ENCODE measurements around the gene FLT3. TPM values are rescaled to one million over a fixed set of nuclear protein-coding genes. Genes with fewer than 3 reads are reported as not detected.
"Not testable (repeated sequence)": the region's sequence is repeated elsewhere in the genome, so short reads cannot be mapped to it uniquely, and the experiment has no call there.

The FLT3 gene
- total RNA-seq, 2 experiments from 2014 or later, result 0.09 to 0.12 TPM

- Mint-ChIP-seq H3K27ac (no peak overlapping the region), H3K4me3 (peak overlapping the region; percentile 51), H3K36me3 (ENCODE audit: low read depth) (no peaks in the 10 kb centered on the region), H3K9me3 (ENCODE audit: low read depth) (no peaks in the 10 kb centered on the region), H3K4me1 (peaks cover 8% of the 10 kb centered on the region), H3K27me3 (peaks cover 42% of the 10 kb centered on the region)
- ChIA-PET CTCF (interaction anchor here (0.6 to 1.4 kb wide), 2 partner anchors 45 to 561 kb away, joined by 3 to 4 read pairs; no protein-coding TSS in a partner anchor), POLR2A (no interaction called here)
- ATAC-seq, result no peak
- intact Hi-C loops (cut with DNase I, micrococcal nuclease), result no loop called here
- no peak for DNase-seq
Measured at GRCh38 chr13:28099396-28100149, 803 bp downstream of the FLT3 start.

- POLR2A ChIA-PET, result no interaction called here
- CTCF ChIA-PET, result no interaction called here
- Mint-ChIP-seq H3K9me3 (ENCODE audit: low read depth) (no peaks in the 10 kb centered on the region), H3K36me3 (ENCODE audit: low read depth) (no peaks in the 10 kb centered on the region), H3K27ac (no peak overlapping the region), H3K27me3 (peaks cover 46% of the 10 kb centered on the region), H3K4me3 (no peak overlapping the region), H3K4me1 (peaks cover 8% of the 10 kb centered on the region)
- no peak for DNase-seq
- no peak for ATAC-seq
- intact Hi-C loops (cut with DNase I, micrococcal nuclease), result no loop called here
Measured at GRCh38 chr13:28097503-28097902, 2.9 kb downstream of the FLT3 start.

- no peak overlapping the region for H3K27ac Mint-ChIP-seq
- H3K4me1 Mint-ChIP-seq, result peaks cover under 1% of the 10 kb centered on the region
- ATAC-seq (no peak), DNase-seq (no peak)
- intact Hi-C loops (cut with DNase I, micrococcal nuclease), result no loop called here
- no peaks in the 10 kb centered on the region for H3K36me3 Mint-ChIP-seq (ENCODE audit: low read depth)
- H3K27me3 Mint-ChIP-seq, result peaks cover 29% of the 10 kb centered on the region
- no peaks in the 10 kb centered on the region for H3K9me3 Mint-ChIP-seq (ENCODE audit: low read depth)
- POLR2A ChIA-PET, result no interaction called here
- no peak overlapping the region for H3K4me3 Mint-ChIP-seq
- CTCF ChIA-PET, result no interaction called here
Measured at GRCh38 chr13:28094306-28094705, 6.1 kb downstream of the FLT3 start.

GRCh38 chr13:28093881-28094280 is 6.5 kb downstream of the FLT3 start:
- CTCF ChIA-PET, result no interaction called here
- no peak overlapping the region for H3K4me3 Mint-ChIP-seq
- H3K9me3 Mint-ChIP-seq (ENCODE audit: low read depth), result no peaks in the 10 kb centered on the region
- no peaks in the 10 kb centered on the region for H3K36me3 Mint-ChIP-seq (ENCODE audit: low read depth)
- DNase-seq (no peak), ATAC-seq (no peak)
- POLR2A ChIA-PET, result no interaction called here
- intact Hi-C loops (cut with DNase I, micrococcal nuclease), result no loop called here
- peaks cover 27% of the 10 kb centered on the region for H3K27me3 Mint-ChIP-seq
- no peak overlapping the region for H3K27ac Mint-ChIP-seq
- H3K4me1 Mint-ChIP-seq, result no peaks in the 10 kb centered on the region

GRCh38 chr13:28092431-28092830 is 7.9 kb downstream of the FLT3 start:
- ChIA-PET CTCF (no interaction called here), POLR2A (no interaction called here)
- Mint-ChIP-seq H3K36me3 (ENCODE audit: low read depth) (no peaks in the 10 kb centered on the region), H3K9me3 (ENCODE audit: low read depth) (no peaks in the 10 kb centered on the region), H3K27me3 (peaks cover 25% of the 10 kb centered on the region), H3K27ac (no peak overlapping the region), H3K4me1 (no peaks in the 10 kb centered on the region), H3K4me3 (no peak overlapping the region)
- DNase-seq, result no peak
- intact Hi-C loops (cut with DNase I, micrococcal nuclease), result no loop called here
- no peak for ATAC-seq

GRCh38 chr13:28089065-28089464 is 11.3 kb downstream of the FLT3 start:
- Mint-ChIP-seq H3K9me3 (ENCODE audit: low read depth) (no peaks in the 10 kb centered on the region), H3K27me3 (peaks cover 18% of the 10 kb centered on the region), H3K4me1 (no peaks in the 10 kb centered on the region), H3K36me3 (ENCODE audit: low read depth) (no peaks in the 10 kb centered on the region), H3K27ac (no peak overlapping the region), H3K4me3 (no peak overlapping the region)
- no peak for DNase-seq
- POLR2A ChIA-PET, result no interaction called here
- intact Hi-C loops (cut with DNase I, micrococcal nuclease), result no loop called here
- CTCF ChIA-PET, result no interaction called here
- no peak for ATAC-seq

- H3K36me3 Mint-ChIP-seq (ENCODE audit: low read depth); POLR2A ChIA-PET; H3K27ac Mint-ChIP-seq; intact Hi-C loops (cut with DNase I, micrococcal nuclease); H3K4me3 Mint-ChIP-seq; H3K27me3 Mint-ChIP-seq; H3K4me1 Mint-ChIP-seq; DNase-seq; CTCF ChIA-PET; H3K9me3 Mint-ChIP-seq (ENCODE audit: low read depth); ATAC-seq: not testable (repeated sequence)
Measured at GRCh38 chr13:28077820-28078219, 22.6 kb downstream of the FLT3 start.

- no peaks in the 10 kb centered on the region for H3K27me3 Mint-ChIP-seq
- intact Hi-C loops (cut with DNase I, micrococcal nuclease), result no loop called here
- no peaks in the 10 kb centered on the region for H3K36me3 Mint-ChIP-seq (ENCODE audit: low read depth)
- POLR2A ChIA-PET, result no interaction called here
- CTCF ChIA-PET, result no interaction called here
- no peaks in the 10 kb centered on the region for H3K4me1 Mint-ChIP-seq
- H3K27ac Mint-ChIP-seq, result no peak overlapping the region
- no peak overlapping the region for H3K4me3 Mint-ChIP-seq
- ATAC-seq, result no peak
- DNase-seq, result no peak
- H3K9me3 Mint-ChIP-seq (ENCODE audit: low read depth), result no peaks in the 10 kb centered on the region
Measured at GRCh38 chr13:28077231-28077630, 23.1 kb downstream of the FLT3 start.

GRCh38 chr13:28071424-28071823 is 29.0 kb downstream of the FLT3 start:
- CTCF ChIA-PET, result no interaction called here
- Mint-ChIP-seq H3K36me3 (ENCODE audit: low read depth) (no peaks in the 10 kb centered on the region), H3K27ac (no peak overlapping the region), H3K4me3 (no peak overlapping the region), H3K9me3 (ENCODE audit: low read depth) (no peaks in the 10 kb centered on the region), H3K4me1 (peaks cover 4% of the 10 kb centered on the region), H3K27me3 (peaks cover 3% of the 10 kb centered on the region)
- POLR2A ChIA-PET, result interaction anchor here (0.6 kb wide), 1 partner anchor 71 kb away, joined by 3 read pairs; no protein-coding TSS in a partner anchor
- intact Hi-C loops (cut with DNase I, micrococcal nuclease), result no loop called here
- DNase-seq (no peak), ATAC-seq (no peak)

- ATAC-seq (no peak), DNase-seq (no peak)
- ChIA-PET CTCF (interaction anchor here (0.6 kb wide), 1 partner anchor 684 kb away, joined by 3 read pairs; no protein-coding TSS in a partner anchor), POLR2A (no interaction called here)
- Mint-ChIP-seq H3K9me3 (ENCODE audit: low read depth) (no peaks in the 10 kb centered on the region), H3K4me3 (no peak overlapping the region), H3K27me3 (peaks cover 3% of the 10 kb centered on the region), H3K36me3 (ENCODE audit: low read depth) (no peaks in the 10 kb centered on the region), H3K27ac (no peak overlapping the region), H3K4me1 (peaks cover 4% of the 10 kb centered on the region)
- intact Hi-C loops (cut with DNase I, micrococcal nuclease), result loop anchor here in 1 of 2 experiments (10.0 kb wide), 1 partner anchor 567 kb away; no protein-coding TSS in a partner anchor
Measured at GRCh38 chr13:28067491-28067890, 32.9 kb downstream of the FLT3 start.

GRCh38 chr13:28058866-28059613 is 41.3 kb downstream of the FLT3 start:
- no peaks in the 10 kb centered on the region for H3K9me3 Mint-ChIP-seq (ENCODE audit: low read depth)
- no peak overlapping the region for H3K27ac Mint-ChIP-seq
- no peaks in the 10 kb centered on the region for H3K4me1 Mint-ChIP-seq
- intact Hi-C loops (cut with DNase I, micrococcal nuclease), result loop anchor here in 1 of 2 experiments (2.0 to 5.0 kb wide), 2 partner anchors 578 to 738 kb away; no protein-coding TSS in a partner anchor
- peak; percentile 72 for DNase-seq
- ChIA-PET CTCF (interaction anchor here (0.7 kb wide), 1 partner anchor 147 kb away, joined by 3 read pairs; no protein-coding TSS in a partner anchor), POLR2A (interaction anchor here (0.6 kb wide), 1 partner anchor 600 kb away, joined by 3 read pairs; the partner anchor contains the start of gene POMP)
- no peaks in the 10 kb centered on the region for H3K36me3 Mint-ChIP-seq (ENCODE audit: low read depth)
- peak; percentile 55 for ATAC-seq
- H3K27me3 Mint-ChIP-seq, result peaks cover 18% of the 10 kb centered on the region
- H3K4me3 Mint-ChIP-seq, result no peak overlapping the region
